ENCODE data around the gene IRAK1.

IRAK1 gene

GRCh38 chrX:154019633-154020528 lies at the start of gene IRAK1:
TSS of gene IRAK1 (minus strand) at chrX:154019902. CDS start at chrX:154019812, 90 bp downstream.
- Histone ChIP-seq H3K79me2 (ENCODE audit: insufficient read depth, low read length) (peaks cover 47% of the 10 kb centered on the region), H4K20me1 (ENCODE audit: insufficient read depth, low read length) (no peaks in the 10 kb centered on the region), H3K4me3 (ENCODE audit: low read depth in 1 of 2, low read length in 2 of 2) (peak within 1 kb of the TSS; percentile 71 to 86), H3K9me3 (ENCODE audit: insufficient read depth, low read length, severe bottlenecking) (no peaks in the 10 kb centered on the region), H3K27me3 (ENCODE audit: insufficient read depth, low read length, poor library complexity) (no peaks in the 10 kb centered on the region), H3K4me1 (ENCODE audit: insufficient read depth, low read length) (peaks cover 31% of the 10 kb centered on the region), H2AFZ (ENCODE audit: low read depth, low read length) (peak within 1 kb of the TSS; percentile 81), H3K27ac (ENCODE audit: low read length) (peak within 1 kb of the TSS; percentile 91), H3K9ac (ENCODE audit: low read depth, low read length) (peak within 1 kb of the TSS; percentile 94), H3K36me3 (ENCODE audit: insufficient read depth, low read length) (peaks cover 38% of the 10 kb centered on the region), H3K4me2 (ENCODE audit: insufficient read depth, low read length) (peak within 1 kb of the TSS; percentile 92)
- DNase-seq (peak; percentile 54), ATAC-seq (ENCODE audit: insufficient read depth, low read depth) (peak; percentile 68)
- TF ChIP-seq EZH2 (IDR thresholded peaks at IDR 0.05; ENCODE audit: borderline replicate concordance, low read depth, low read length, severe bottlenecking): no peak
- peak; percentile 8 for TF ChIP-seq CTCF (IDR thresholded peaks at IDR 0.05; ENCODE audit: borderline replicate concordance, extremely low read depth, low read length, poor library complexity, severe bottlenecking)

GRCh38 chrX:154068560-154068959 lies 48.9 kb upstream of the IRAK1 start:
- Histone ChIP-seq H3K9me3 (ENCODE audit: insufficient read depth, low read length, severe bottlenecking) (no peaks in the 10 kb centered on the region), H3K79me2 (ENCODE audit: insufficient read depth, low read length) (peaks cover 97% of the 10 kb centered on the region), H3K27ac (ENCODE audit: low read length) (no peak overlapping the region), H4K20me1 (ENCODE audit: insufficient read depth, low read length) (peaks cover 31% of the 10 kb centered on the region; the same call in 1 of the 2 replicates), H3K4me1 (ENCODE audit: insufficient read depth, low read length) (no peaks in the 10 kb centered on the region), H3K4me3 (ENCODE audit: low read depth in 1 of 2, low read length in 2 of 2) (no peak overlapping the region), H3K4me2 (ENCODE audit: insufficient read depth, low read length) (no peak overlapping the region), H3K9ac (ENCODE audit: low read depth, low read length) (no peak overlapping the region), H3K36me3 (ENCODE audit: insufficient read depth, low read length) (no peaks in the 10 kb centered on the region), H3K27me3 (ENCODE audit: insufficient read depth, low read length, poor library complexity) (no peaks in the 10 kb centered on the region), H2AFZ (ENCODE audit: low read depth, low read length) (no peak overlapping the region)
- no peak for TF ChIP-seq EZH2 (IDR thresholded peaks at IDR 0.05; ENCODE audit: borderline replicate concordance, low read depth, low read length, severe bottlenecking)
- no peak for TF ChIP-seq CTCF (IDR thresholded peaks at IDR 0.05; ENCODE audit: borderline replicate concordance, extremely low read depth, low read length, poor library complexity, severe bottlenecking)
- DNase-seq: no peak
- ATAC-seq (ENCODE audit: insufficient read depth, low read depth): no peak

GRCh38 chrX:154064637-154065435 lies 45.1 kb upstream of the IRAK1 start:
- no peaks in the 10 kb centered on the region for H3K27me3 ChIP-seq (ENCODE audit: insufficient read depth, low read length, poor library complexity)
- no peak overlapping the region for H2AFZ ChIP-seq (ENCODE audit: low read depth, low read length)
- H3K36me3 ChIP-seq (ENCODE audit: insufficient read depth, low read length): peaks cover 8% of the 10 kb centered on the region
- H3K27ac ChIP-seq (ENCODE audit: low read length): no peak overlapping the region
- H4K20me1 ChIP-seq (ENCODE audit: insufficient read depth, low read length): peaks cover 57% of the 10 kb centered on the region
- DNase-seq (no peak), ATAC-seq (ENCODE audit: insufficient read depth, low read depth) (no peak)
- no peaks in the 10 kb centered on the region for H3K9me3 ChIP-seq (ENCODE audit: insufficient read depth, low read length, severe bottlenecking)
- H3K79me2 ChIP-seq (ENCODE audit: insufficient read depth, low read length): peaks cover 96% of the 10 kb centered on the region
- H3K4me2 ChIP-seq (ENCODE audit: insufficient read depth, low read length): no peak overlapping the region
- TF ChIP-seq CTCF (IDR thresholded peaks at IDR 0.05; ENCODE audit: borderline replicate concordance, extremely low read depth, low read length, poor library complexity, severe bottlenecking) (no peak), EZH2 (IDR thresholded peaks at IDR 0.05; ENCODE audit: borderline replicate concordance, low read depth, low read length, severe bottlenecking) (no peak)
- H3K4me3 ChIP-seq (ENCODE audit: low read depth in 1 of 2, low read length in 2 of 2): no peak overlapping the region
- H3K9ac ChIP-seq (ENCODE audit: low read depth, low read length): no peak overlapping the region
- H3K4me1 ChIP-seq (ENCODE audit: insufficient read depth, low read length): no peaks in the 10 kb centered on the region

All from DND-41 (cell line).